Stimulated activated effector memory CD8-positive, alpha-beta T cell treated with anti-CD3 and anti-CD28 coated beads, Interleukin-12 subunit alpha, Interleukin-12 subunit beta, amount 100 ng/mL, for 72 hours (primary cell): ENCODE data around the gene DNAJB13.
"Not testable (repeated sequence)": the region's sequence is repeated elsewhere in the genome, so short reads cannot be mapped to it uniquely, and the experiment has no call there.

Experiments used
- ATAC-seq: fragments of 150-1000 bp; cut with Tn5 transposase; 2 replicates; pipeline ENCODE4 v1.10.0; 2021
- DNase-seq, 2 donors: peaks; one replicate each; pipeline ENCODE4 v3.0.0; 2021 to 2022; ENCODE audit warnings: low spot score in 2 of 2
- H3K27ac Mint-ChIP-seq: one replicate; pipeline ENCODE4 v1.8.0; 2022; ENCODE audit warnings: mild to moderate bottlenecking, mixed read lengths
- H3K36me3 Mint-ChIP-seq: one replicate; pipeline ENCODE4 v1.8.0; 2022; ENCODE audit warnings: mild to moderate bottlenecking, mixed read lengths
- H3K4me1 Mint-ChIP-seq: one replicate; pipeline ENCODE4 v1.8.0; 2022; ENCODE audit warnings: mixed read lengths
- H3K4me3 Mint-ChIP-seq: one replicate; pipeline ENCODE4 v1.8.0; 2022; ENCODE audit warnings: mild to moderate bottlenecking, mixed read lengths
- H3K9me3 Mint-ChIP-seq: one replicate; pipeline ENCODE4 v1.8.0; 2022; ENCODE audit warnings: mixed read lengths

The DNAJB13 gene

GRCh38 chr11:73980001-73980961 lies 29.5 kb downstream of the DNAJB13 start:
- Mint-ChIP-seq H3K36me3 (peaks cover 81% of the 10 kb centered on the region), H3K27ac (peak overlapping the region; percentile 98)

GRCh38 chr11:73981051-73981805 lies 30.4 kb downstream of the DNAJB13 start:
- H3K27ac Mint-ChIP-seq: peak overlapping the region; percentile 98
- no peaks in the 10 kb centered on the region for H3K9me3 Mint-ChIP-seq
- H3K4me1 Mint-ChIP-seq: peaks cover 75% of the 10 kb centered on the region
- DNase-seq: peak in 1 of 2 donors; percentile 60
- ATAC-seq: no peak
- H3K36me3 Mint-ChIP-seq: peaks cover 71% of the 10 kb centered on the region
- H3K4me3 Mint-ChIP-seq: peak overlapping the region; percentile 99

More at GRCh38 chr11:73980001-73980961, 29.5 kb downstream of the DNAJB13 start:
- Mint-ChIP-seq H3K4me1 (peaks cover 79% of the 10 kb centered on the region), H3K4me3 (peak overlapping the region; percentile 99), H3K9me3 (no peaks in the 10 kb centered on the region)
- DNase-seq: peak; percentile 37 to 76
- peak; percentile 49 for ATAC-seq

- Mint-ChIP-seq H3K36me3 (peaks cover 57% of the 10 kb centered on the region), H3K4me3 (peak within 1 kb of the TSS; percentile 99), H3K9me3 (no peaks in the 10 kb centered on the region), H3K4me1 (peaks cover 61% of the 10 kb centered on the region), H3K27ac (peak within 1 kb of the TSS; percentile 98)
- DNase-seq (peak in 1 of 2 donors; percentile 79), ATAC-seq (peak; percentile 84)
Measured at GRCh38 chr11:73982595-73982989, 31.8 kb downstream of the DNAJB13 start, which contains the start of gene UCP2. Gene UCP2, minus strand, starts transcription at chr11:73982843. Its CDS starts 4,465 bp downstream, at chr11:73978378.

- peak; percentile 80 to 96 for DNase-seq
- peak overlapping the region; percentile 98 for H3K27ac Mint-ChIP-seq
- H3K4me3 Mint-ChIP-seq: peak overlapping the region; percentile 99
- H3K4me1 Mint-ChIP-seq: peaks cover 55% of the 10 kb centered on the region
- H3K9me3 Mint-ChIP-seq: no peaks in the 10 kb centered on the region
- ATAC-seq: peak; percentile 89
- H3K36me3 Mint-ChIP-seq: peaks cover 52% of the 10 kb centered on the region
Measured at GRCh38 chr11:73982990-73983740, 32.3 kb downstream of the DNAJB13 start.

GRCh38 chr11:73983741-73984538 lies 33.1 kb downstream of the DNAJB13 start:
- ATAC-seq (no peak), DNase-seq (no peak)
- no peaks in the 10 kb centered on the region for H3K9me3 Mint-ChIP-seq
- H3K36me3 Mint-ChIP-seq: peaks cover 44% of the 10 kb centered on the region
- peaks cover 47% of the 10 kb centered on the region for H3K4me1 Mint-ChIP-seq
- H3K4me3 Mint-ChIP-seq: peak overlapping the region; percentile 99
- H3K27ac Mint-ChIP-seq: peak overlapping the region; percentile 98

GRCh38 chr11:73985661-73986060 lies 34.8 kb downstream of the DNAJB13 start:
- not testable (repeated sequence) for H3K4me3 Mint-ChIP-seq, H3K27ac Mint-ChIP-seq, ATAC-seq, H3K9me3 Mint-ChIP-seq, DNase-seq
- peaks cover 31% of the 10 kb centered on the region for H3K4me1 Mint-ChIP-seq
- H3K36me3 Mint-ChIP-seq: peaks cover 27% of the 10 kb centered on the region

- Mint-ChIP-seq H3K9me3 (no peaks in the 10 kb centered on the region), H3K36me3 (peaks cover 1% of the 10 kb centered on the region), H3K4me1 (peaks cover 23% of the 10 kb centered on the region), H3K4me3 (no peak overlapping the region), H3K27ac (no peak overlapping the region)
- ATAC-seq: no peak
- DNase-seq: no peak
Measured at GRCh38 chr11:73988227-73988626, 37.4 kb downstream of the DNAJB13 start.

- H3K27ac Mint-ChIP-seq: no peak overlapping the region
- peaks cover 15% of the 10 kb centered on the region for H3K4me1 Mint-ChIP-seq
- ATAC-seq (no peak), DNase-seq (no peak)
- no peak overlapping the region for H3K4me3 Mint-ChIP-seq
- no peaks in the 10 kb centered on the region for H3K9me3 Mint-ChIP-seq
- H3K36me3 Mint-ChIP-seq: no peaks in the 10 kb centered on the region
Measured at GRCh38 chr11:73989156-73989555, 38.3 kb downstream of the DNAJB13 start.

GRCh38 chr11:73990730-73991129 lies 39.9 kb downstream of the DNAJB13 start:
- no peak for DNase-seq
- Mint-ChIP-seq H3K4me1 (peaks cover 20% of the 10 kb centered on the region), H3K9me3 (no peaks in the 10 kb centered on the region)

GRCh38 chr11:73991471-73992006 lies 40.7 kb downstream of the DNAJB13 start:
- Mint-ChIP-seq H3K27ac (peak overlapping the region; percentile 40), H3K4me1 (peaks cover 28% of the 10 kb centered on the region), H3K9me3 (no peaks in the 10 kb centered on the region), H3K36me3 (peaks cover 8% of the 10 kb centered on the region), H3K4me3 (no peak overlapping the region)
- ATAC-seq (no peak), DNase-seq (no peak)

More at GRCh38 chr11:73990730-73991129, 39.9 kb downstream of the DNAJB13 start:
- Mint-ChIP-seq H3K36me3 (peaks cover 5% of the 10 kb centered on the region), H3K27ac (no peak overlapping the region), H3K4me3 (no peak overlapping the region)
- ATAC-seq: no peak

- peaks cover 8% of the 10 kb centered on the region for H3K36me3 Mint-ChIP-seq
- peak; percentile 91 for ATAC-seq
- no peaks in the 10 kb centered on the region for H3K9me3 Mint-ChIP-seq
- peaks cover 48% of the 10 kb centered on the region for H3K4me1 Mint-ChIP-seq
- peak overlapping the region; percentile 74 for H3K4me3 Mint-ChIP-seq
- no peak for DNase-seq
- peak overlapping the region; percentile 99 for H3K27ac Mint-ChIP-seq
Measured at GRCh38 chr11:73995247-73995646, 44.4 kb downstream of the DNAJB13 start.

- peak overlapping the region; percentile 74 for H3K4me3 Mint-ChIP-seq
- peak; percentile 86 for ATAC-seq
- no peaks in the 10 kb centered on the region for H3K9me3 Mint-ChIP-seq
- H3K4me1 Mint-ChIP-seq: peaks cover 53% of the 10 kb centered on the region
- H3K36me3 Mint-ChIP-seq: peaks cover 8% of the 10 kb centered on the region
- no peak for DNase-seq
- H3K27ac Mint-ChIP-seq: peak overlapping the region; percentile 99
Measured at GRCh38 chr11:73995731-73996130, 44.9 kb downstream of the DNAJB13 start.

GRCh38 chr11:73996161-73996747 lies 45.4 kb downstream of the DNAJB13 start:
- ATAC-seq: no peak
- Mint-ChIP-seq H3K36me3 (peaks cover 8% of the 10 kb centered on the region), H3K9me3 (no peaks in the 10 kb centered on the region), H3K4me1 (peaks cover 59% of the 10 kb centered on the region), H3K4me3 (peak overlapping the region; percentile 74), H3K27ac (peak overlapping the region; percentile 99)
- DNase-seq: no peak
